H1 (cell line): Measurements from ENCODE around the gene ZSWIM9. TPM values are rescaled to one million over a fixed set of nuclear protein-coding genes. Genes with fewer than 3 reads are reported as not detected.

Experiments
- CTCF ChIA-PET: fragments of 300-600 bp; sonication (Branson Sonifier 250); formaldehyde crosslinking; loops from one replicate; lab custom pipeline; 2021; ENCODE audit not compliant: partially characterized antibody; lab: Charles Lee
- POLR2A ChIA-PET: fragments of 300-600 bp; sonication (Branson Sonifier 250); formaldehyde crosslinking; loops from one replicate; lab custom pipeline; 2021; ENCODE audit warnings: inconsistent platforms; ENCODE audit not compliant: partially characterized antibody; lab: Charles Lee
- DNase-seq, 2 experiments: peaks; one replicate each; pipeline versions ENCODE4 v3.0.0 to v3.0.0-alpha.2; 2010 to 2022; ENCODE audit warnings: low spot score in 2 of 2, low read depth in 1 of 2, mixed read lengths in 1 of 2
- FAIRE-seq: peaks from 2 replicates; lab custom pipeline; 2011; peaks lifted over from hg19 to GRCh38; lab: Jason Lieb, UNC
- H2AFZ ChIP-seq: 2 replicates; pipeline ENCODE4 v1.8.1; 2012; ENCODE audit warnings: low read length, inconsistent platforms
- H2AK5ac ChIP-seq: 2 replicates; pipeline ENCODE4 v1.6.1; 2013; ENCODE audit warnings: low read depth, low read length
- H2BK120ac ChIP-seq: replicated peaks from 2 replicates; pipeline ENCODE3; 2013; ENCODE audit warnings: low read depth, low read length, inconsistent platforms
- H2BK12ac ChIP-seq: 2 replicates; pipeline ENCODE4 v1.6.1; 2013; ENCODE audit warnings: low read depth, low read length
- H2BK15ac ChIP-seq: 2 replicates; pipeline ENCODE4 v1.6.1; 2013; ENCODE audit warnings: low read length
- H2BK20ac ChIP-seq: 2 replicates; pipeline ENCODE4 v1.6.1; 2013; ENCODE audit warnings: low read length
- H2BK5ac ChIP-seq: 2 replicates; pipeline ENCODE4 v1.6.1; 2013; ENCODE audit warnings: low read depth, low read length
- H3K14ac ChIP-seq: 2 replicates; pipeline ENCODE4 v1.6.1; 2013; ENCODE audit warnings: inconsistent platforms; ENCODE audit not compliant: insufficient read length
- H3K18ac ChIP-seq: 2 replicates; pipeline ENCODE4 v1.6.1; 2013; ENCODE audit warnings: low read length; ENCODE audit errors: extremely low read depth
- H3K23ac ChIP-seq: 2 replicates; pipeline ENCODE4 v1.6.1; 2013; ENCODE audit warnings: inconsistent platforms; ENCODE audit not compliant: insufficient read length
- H3K23me2 ChIP-seq: 2 replicates; pipeline ENCODE4 v1.6.1; 2013; ENCODE audit warnings: low read depth, low read length
- H3K27ac ChIP-seq: 2 replicates; pipeline ENCODE4 v1.6.1; 2011; ENCODE audit warnings: low read depth, low read length, inconsistent platforms
- H3K27me3 ChIP-seq, 4 experiments: replicated peaks in 1 of 4; 1 replicate in 1 of 4; 2 replicates in 3 of 4; pipeline versions ENCODE4 v1.6.1 to v1.8.1; 2011 to 2013; ENCODE audit warnings: low read length in 3 of 4, mild to moderate bottlenecking in 3 of 4, inconsistent platforms in 2 of 4, mixed read lengths in 2 of 4, moderate library complexity in 1 of 4; ENCODE audit not compliant: control insufficient read depth in 3 of 4, insufficient read depth in 3 of 4; ENCODE audit errors: extremely low read depth in 1 of 4
- H3K36me3 ChIP-seq, 4 experiments: 2 replicates each; pipeline versions ENCODE4 v1.6.1 to v1.8.1; 2011 to 2013; ENCODE audit warnings: mild to moderate bottlenecking in 4 of 4, low read length in 3 of 4, moderate library complexity in 2 of 4, control low read depth in 1 of 4, inconsistent platforms in 1 of 4; ENCODE audit not compliant: insufficient read depth in 4 of 4, control insufficient read depth in 2 of 4
- H3K4ac ChIP-seq: replicated peaks from 2 replicates; pipeline ENCODE3; 2013; ENCODE audit warnings: low read length, low read depth, mixed read lengths, inconsistent platforms; ENCODE audit not compliant: insufficient read length
- H3K4me1 ChIP-seq, 4 experiments: replicated peaks in 1 of 4; 1 replicate in 1 of 4; 2 replicates in 3 of 4; pipeline versions ENCODE4 v1.6.1 to v1.8.1; 2011 to 2013; ENCODE audit warnings: low read length in 3 of 4, inconsistent platforms in 2 of 4, mixed read lengths in 1 of 4; ENCODE audit not compliant: insufficient read depth in 4 of 4, control insufficient read depth in 3 of 4
- H3K4me2 ChIP-seq, 2 experiments: 2 replicates each; pipeline versions ENCODE4 v1.6.1 to v1.8.1; 2011 to 2013; ENCODE audit warnings: low read depth in 2 of 2, low read length in 2 of 2, control low read depth in 1 of 2, inconsistent platforms in 1 of 2, mild to moderate bottlenecking in 1 of 2; ENCODE audit not compliant: insufficient read depth in 1 of 2
- H3K4me3 ChIP-seq, 4 experiments: fragments of 200-600, 300-600 bp in 1 of 4; sonication (generic), shearing (Covaris generic), sonication (Bioruptor Twin) in 1 of 4; 2 replicates each; pipeline versions ENCODE4 v1.5.1 to v1.8.1; 2011 to 2016; ENCODE audit warnings: low read length in 4 of 4, low read depth in 3 of 4, control low read depth in 2 of 4, inconsistent platforms in 2 of 4, mild to moderate bottlenecking in 2 of 4, mixed read lengths in 1 of 4, moderate library complexity in 1 of 4; ENCODE audit not compliant: insufficient read depth in 2 of 4; ENCODE audit errors: extremely low read depth in 1 of 4
- H3K56ac ChIP-seq: replicated peaks from 2 replicates; pipeline ENCODE3; 2013; ENCODE audit warnings: low read depth, mild to moderate bottlenecking, mixed read lengths, low read length, inconsistent platforms; ENCODE audit not compliant: insufficient read length
- H3K79me1 ChIP-seq: 2 replicates; pipeline ENCODE4 v1.6.1; 2013; ENCODE audit warnings: low read depth, low read length, control low read depth
- H3K79me2 ChIP-seq, 2 experiments: 2 replicates each; pipeline versions ENCODE4 v1.6.1 to v1.8.1; 2012 to 2013; ENCODE audit warnings: low read length in 2 of 2, mild to moderate bottlenecking in 2 of 2, inconsistent platforms in 1 of 2; ENCODE audit not compliant: insufficient read depth in 2 of 2, control insufficient read depth in 1 of 2
- H3K9ac ChIP-seq, 4 experiments: replicated peaks in 1 of 4; 1 replicate in 1 of 4; 2 replicates in 3 of 4; pipeline versions ENCODE4 v1.6.1 to v1.8.1; 2011 to 2013; ENCODE audit warnings: low read depth in 3 of 4, low read length in 3 of 4, control low read depth in 2 of 4, mild to moderate bottlenecking in 2 of 4, moderate library complexity in 2 of 4, inconsistent platforms in 1 of 4; ENCODE audit errors: extremely low read depth in 1 of 4
- H3K9me3 ChIP-seq, 2 experiments: 2 replicates each; pipeline versions ENCODE4 v1.6.1 to v1.8.1; 2012 to 2013; ENCODE audit warnings: mild to moderate bottlenecking in 2 of 2, moderate library complexity in 2 of 2, control low read depth in 1 of 2, inconsistent platforms in 1 of 2, low read depth in 1 of 2, low read length in 1 of 2, mixed read lengths in 1 of 2; ENCODE audit not compliant: insufficient read depth in 2 of 2
- H4K20me1 ChIP-seq, 2 experiments: replicated peaks in 1 of 2; 2 replicates each; pipeline versions ENCODE3 to v1.8.1; 2011 to 2013; ENCODE audit warnings: inconsistent platforms in 2 of 2, low read length in 2 of 2, mild to moderate bottlenecking in 1 of 2; ENCODE audit not compliant: insufficient read depth in 2 of 2, control insufficient read depth in 1 of 2
- H4K5ac ChIP-seq: 2 replicates; pipeline ENCODE4 v1.6.1; 2013; ENCODE audit warnings: low read length, low read depth, mixed read lengths, inconsistent platforms; ENCODE audit not compliant: insufficient read length
- H4K8ac ChIP-seq: 2 replicates; pipeline ENCODE4 v1.8.0; 2013; ENCODE audit warnings: mild to moderate bottlenecking, moderate library complexity, low read length, inconsistent platforms; ENCODE audit not compliant: insufficient read depth; ENCODE audit errors: extremely low read depth
- H4K91ac ChIP-seq: replicated peaks from 2 replicates; pipeline ENCODE3; 2013; ENCODE audit warnings: low read length, mixed read lengths, inconsistent platforms; ENCODE audit not compliant: insufficient read length
- ASH2L ChIP-seq: fragments of 200-600, 300-600 bp; sonication (generic); IDR thresholded peaks from one replicate; pipeline ENCODE4 v1.7.1; 2017; ENCODE audit warnings: low read length
- ATF2 ChIP-seq: IDR thresholded peaks from 2 replicates; pipeline ENCODE4 v1.6.1; 2012; ENCODE audit warnings: low read length, inconsistent platforms
- CEBPB ChIP-seq: IDR thresholded peaks from 2 replicates; pipeline ENCODE4 v1.6.1; 2012; ENCODE audit warnings: low read depth, low read length
- CREB1 ChIP-seq: IDR thresholded peaks from 2 replicates; pipeline ENCODE4 v1.6.1; 2012; ENCODE audit warnings: inconsistent platforms
- KDM1A ChIP-seq: fragments of 200-600, 300-600 bp; sonication (generic); IDR thresholded peaks from 2 replicates; pipeline ENCODE4 v1.7.1; 2016; ENCODE audit warnings: mild to moderate bottlenecking, low read length, borderline replicate concordance
- POLR2A ChIP-seq, 2 experiments: IDR thresholded peaks; 1 replicate in 1 of 2; 2 replicates in 1 of 2; pipeline ENCODE4 v1.6.1; 2011; ENCODE audit warnings: low read depth in 2 of 2, low read length in 2 of 2, mild to moderate bottlenecking in 2 of 2; ENCODE audit errors: control extremely low read depth in 1 of 2
- RAD21 ChIP-seq, 2 experiments: IDR thresholded peaks in 1 of 2; conservative IDR thresholded peaks in 1 of 2; 2 replicates each; pipeline ENCODE4 v1.6.1; 2011; ENCODE audit warnings: low read depth in 2 of 2, low read length in 2 of 2, improper control_type of control experiment in 1 of 2, inconsistent platforms in 1 of 2, mild to moderate bottlenecking in 1 of 2, moderate library complexity in 1 of 2
- RFX5 ChIP-seq: IDR thresholded peaks from 2 replicates; pipeline ENCODE4 v1.6.1; 2011; ENCODE audit warnings: low read depth, low read length, improper control_type of control experiment, borderline replicate concordance
- WGBS, 2 experiments: shearing (Covaris generic) in 1 of 2; methylation state at CpG; one replicate each; pipeline versions ENCODE4 v1.1.6 to v1.1.7; 2013 to 2015; ENCODE audit warnings: low lambda C conversion rate in 2 of 2, mixed read lengths in 2 of 2, inconsistent platforms in 1 of 2, low coverage in 1 of 2, missing lambda C conversion rate in 1 of 2; ENCODE audit not compliant: insufficient replicate concordance in 2 of 2, insufficient coverage in 1 of 2, insufficient read length in 1 of 2; ENCODE audit errors: extremely low coverage in 1 of 2, missing lambda C conversion rate in 1 of 2; 5-methylcytosine and 5-hydroxymethylcytosine counted together
- polyA plus RNA-seq, 7 experiments: library from polyadenylated mRNA; depleted of rRNA in 3 of 7; stranded (reverse) in 5 of 7; unstranded in 2 of 7; fragments of >200 nt in 5 of 7; fragments of 200-250 nt in 2 of 7; gene quantifications; 1 replicate in 5 of 7; 2 replicates in 1 of 7; 4 replicates in 1 of 7; pipeline versions ENCODE4 v1.2.1 to v1.2.3, GENCODE V29; 2011 to 2013; ENCODE audit warnings: missing spikeins in 2 of 7, mixed read lengths in 2 of 7
- total RNA-seq: library from RNA; stranded (reverse); fragmentation: NEBNext Ultra II Directional; extraction: Animal tissue kit (Norgen Biotek cat#: 25700); gene quantifications from 2 replicates; pipeline ENCODE4 v1.2.1, GENCODE V29; 2021
- TF ChIP-seq, protein P1 (sequence below): IDR thresholded peaks from 2 replicates; pipeline ENCODE4 v1.6.1; 2012; ENCODE audit warnings: inconsistent platforms
- TF ChIP-seq, protein P2 (sequence below), 3 experiments: IDR thresholded peaks; 1 replicate in 2 of 3; 2 replicates in 1 of 3; pipeline versions ENCODE4 v1.5.1 to v1.6.1; 2011; ENCODE audit warnings: low read length in 3 of 3, mild to moderate bottlenecking in 3 of 3, inconsistent platforms in 2 of 3, low read depth in 1 of 3, moderate library complexity in 1 of 3; ENCODE audit not compliant: insufficient read depth in 1 of 3; ENCODE audit errors: control extremely low read depth in 1 of 3

The ZSWIM9 gene
- total and polyA plus RNA-seq, 2 of the 8 experiments (the other 6 are each of a cell fraction or from before 2014, with no cell fraction given), result 1.5 to 10.4 TPM

DNA sequence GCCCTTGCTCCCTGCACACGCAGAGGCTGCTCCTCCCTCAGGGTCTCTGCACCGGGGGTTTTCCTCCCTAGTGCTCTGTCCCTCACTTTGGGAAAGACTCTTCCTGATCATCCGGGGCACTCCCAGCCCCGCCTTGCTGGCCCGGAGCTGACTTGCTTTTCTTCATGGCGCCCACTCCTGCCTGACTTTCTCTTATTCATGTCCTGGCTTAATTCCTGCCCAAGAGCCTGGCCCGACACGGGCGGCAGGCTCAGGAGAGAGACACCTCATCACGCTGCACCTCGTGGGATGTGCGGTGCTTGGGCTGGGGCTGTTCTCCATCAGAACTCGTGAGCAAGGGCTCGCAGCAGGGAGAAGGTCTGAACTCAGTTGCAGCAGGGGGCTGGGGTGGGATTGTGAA is 48.1 kb upstream of the ZSWIM9 start:
- Histone ChIP-seq H3K18ac (no peak overlapping the region), H3K4me1 (no peaks in the 10 kb centered on the region), H2BK20ac (no peak overlapping the region), H2BK12ac (no peak overlapping the region), H3K23me2 (no peaks in the 10 kb centered on the region), H3K79me1 (no peaks in the 10 kb centered on the region), H2BK15ac (no peak overlapping the region), H2AFZ (no peak overlapping the region), H3K27me3 (no peaks in the 10 kb centered on the region), H3K56ac (no peak overlapping the region), H3K36me3 (peaks cover 17 to 62% (median 29%) of the 10 kb centered on the region in 4 experiments), H3K4me2 (no peak overlapping the region), H3K79me2 (no peaks in the 10 kb centered on the region), H2AK5ac (no peak overlapping the region), H3K27ac (no peak overlapping the region), H2BK5ac (no peak overlapping the region), H4K91ac (no peak overlapping the region), H3K9ac (no peak overlapping the region), H3K9me3 (no peaks in the 10 kb centered on the region), H3K23ac (no peak overlapping the region), H4K20me1 (no peaks in the 10 kb centered on the region), H4K8ac (no peak overlapping the region), H3K14ac (no peak overlapping the region), H3K4me3 (no peak overlapping the region), H3K4ac (no peak overlapping the region), H2BK120ac (no peak overlapping the region), H4K5ac (no peak overlapping the region)
- FAIRE-seq, result no peak
- ChIA-PET CTCF (interaction anchor here (0.5 to 5.9 kb wide), 7 partner anchors 12 to 159 kb away, joined by 3 to 49 read pairs (median 5); partner anchors contain the start of gene PLA2G4C), POLR2A (interaction anchor here (0.7 to 1.2 kb wide), 2 partner anchors 10 to 32 kb away, joined by 3 read pairs; no protein-coding TSS in a partner anchor)
- DNase-seq, result no peak
- WGBS, 2 experiments, result 91% methylated on average over 14 of the region's 14 CpGs; no CpG with 5 or more reads in 1 of the 2 experiments
- TF ChIP-seq CREB1, result no peak
- TF ChIP-seq RFX5, result no peak
- no peak for TF ChIP-seq CEBPB
- no peak for TF ChIP-seq ASH2L
- TF ChIP-seq RAD21 (IDR thresholded peaks at IDR 0.05 in 1 of 2, conservative IDR thresholded peaks at IDR 0.05 in 1 of 2; ENCODE audit: low read depth in 2 of 2, low read length in 2 of 2), result no peak
- no peak for TF ChIP-seq ATF2
- TF ChIP-seq POLR2A (IDR thresholded peaks at IDR 0.05; ENCODE audit: control extremely low read depth in 1 of 2, low read depth in 2 of 2, low read length in 2 of 2), result no peak
- TF ChIP-seq, protein P1, sequence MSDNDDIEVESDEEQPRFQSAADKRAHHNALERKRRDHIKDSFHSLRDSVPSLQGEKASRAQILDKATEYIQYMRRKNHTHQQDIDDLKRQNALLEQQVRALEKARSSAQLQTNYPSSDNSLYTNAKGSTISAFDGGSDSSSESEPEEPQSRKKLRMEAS, result no peak
- no peak for TF ChIP-seq KDM1A
- TF ChIP-seq, protein P2, sequence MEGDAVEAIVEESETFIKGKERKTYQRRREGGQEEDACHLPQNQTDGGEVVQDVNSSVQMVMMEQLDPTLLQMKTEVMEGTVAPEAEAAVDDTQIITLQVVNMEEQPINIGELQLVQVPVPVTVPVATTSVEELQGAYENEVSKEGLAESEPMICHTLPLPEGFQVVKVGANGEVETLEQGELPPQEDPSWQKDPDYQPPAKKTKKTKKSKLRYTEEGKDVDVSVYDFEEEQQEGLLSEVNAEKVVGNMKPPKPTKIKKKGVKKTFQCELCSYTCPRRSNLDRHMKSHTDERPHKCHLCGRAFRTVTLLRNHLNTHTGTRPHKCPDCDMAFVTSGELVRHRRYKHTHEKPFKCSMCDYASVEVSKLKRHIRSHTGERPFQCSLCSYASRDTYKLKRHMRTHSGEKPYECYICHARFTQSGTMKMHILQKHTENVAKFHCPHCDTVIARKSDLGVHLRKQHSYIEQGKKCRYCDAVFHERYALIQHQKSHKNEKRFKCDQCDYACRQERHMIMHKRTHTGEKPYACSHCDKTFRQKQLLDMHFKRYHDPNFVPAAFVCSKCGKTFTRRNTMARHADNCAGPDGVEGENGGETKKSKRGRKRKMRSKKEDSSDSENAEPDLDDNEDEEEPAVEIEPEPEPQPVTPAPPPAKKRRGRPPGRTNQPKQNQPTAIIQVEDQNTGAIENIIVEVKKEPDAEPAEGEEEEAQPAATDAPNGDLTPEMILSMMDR (IDR thresholded peaks at IDR 0.05; ENCODE audit: control extremely low read depth in 1 of 3, insufficient read depth in 1 of 3, low read depth in 1 of 3, low read length in 3 of 3), result no peak
